HL-60 (cell line): ENCODE results near the gene WDR7.

Experiments used
- DNase-seq, 2 experiments: peaks; one replicate each; pipeline ENCODE4 v3.0.0-alpha.2; 2010 to 2020; ENCODE audit warnings: low read depth in 1 of 2, low spot score in 1 of 2
- H3K27ac ChIP-seq: fragments of 250-450 bp; sonication (Bioruptor Pico); replicated peaks from 2 replicates; pipeline ENCODE4 v1.5.1; 2020; ENCODE audit warnings: mild to moderate bottlenecking, moderate library complexity
- H3K27me3 ChIP-seq: fragments of 250-450 bp; sonication (Bioruptor Pico); 2 replicates; pipeline ENCODE4 v1.5.1; 2021; ENCODE audit warnings: mild to moderate bottlenecking, moderate library complexity; ENCODE audit not compliant: insufficient read depth, poor library complexity, severe bottlenecking
- H3K4me3 ChIP-seq: replicated peaks from 2 replicates; pipeline ENCODE4 v1.5.1; 2011; ENCODE audit warnings: mild to moderate bottlenecking, control low read depth, low read length; ENCODE audit not compliant: insufficient read depth
- GABPA ChIP-seq: IDR thresholded peaks from 2 replicates; pipeline ENCODE4 v1.6.1; 2012; ENCODE audit warnings: low read depth
- POLR2AphosphoS5 ChIP-seq: IDR thresholded peaks from 2 replicates; pipeline ENCODE4 v1.6.1; 2012; ENCODE audit warnings: low read depth
- REST ChIP-seq: IDR thresholded peaks from 2 replicates; pipeline ENCODE4 v1.6.1; 2012; ENCODE audit warnings: low read depth; ENCODE audit not compliant: insufficient replicate concordance
- SPI1 ChIP-seq: IDR thresholded peaks from 2 replicates; pipeline ENCODE4 v1.6.1; 2012; ENCODE audit warnings: low read depth, mild to moderate bottlenecking, borderline replicate concordance
- TF ChIP-seq, protein P1 (sequence below): IDR thresholded peaks from one replicate; pipeline ENCODE4 v1.5.1; 2011; ENCODE audit warnings: low read length, control low read depth, inconsistent platforms; ENCODE audit not compliant: insufficient read depth

The WDR7 gene

DNA sequence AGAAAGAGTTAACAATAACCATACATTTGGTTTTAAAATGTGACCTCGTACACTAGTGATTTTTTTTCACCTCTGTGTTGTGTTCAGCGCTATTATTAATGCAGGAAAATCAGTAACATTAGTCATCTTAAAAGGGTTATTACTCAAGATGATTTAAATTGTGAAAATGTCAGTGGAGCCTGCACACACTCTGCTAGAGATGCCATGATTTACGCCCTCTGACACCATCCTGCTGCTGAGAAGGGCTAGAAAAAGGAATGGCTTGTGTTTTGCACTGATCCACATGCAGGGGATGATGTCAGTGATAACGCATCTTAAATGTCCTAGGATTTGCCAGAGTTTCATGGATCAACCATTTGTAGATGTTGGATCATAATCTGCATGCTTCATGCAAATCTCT is 374.4 kb downstream of the WDR7 start:
- no peak for DNase-seq
- no peak for TF ChIP-seq REST
- no peak for TF ChIP-seq GABPA
- no peak for TF ChIP-seq POLR2AphosphoS5
- TF ChIP-seq, protein P1, sequence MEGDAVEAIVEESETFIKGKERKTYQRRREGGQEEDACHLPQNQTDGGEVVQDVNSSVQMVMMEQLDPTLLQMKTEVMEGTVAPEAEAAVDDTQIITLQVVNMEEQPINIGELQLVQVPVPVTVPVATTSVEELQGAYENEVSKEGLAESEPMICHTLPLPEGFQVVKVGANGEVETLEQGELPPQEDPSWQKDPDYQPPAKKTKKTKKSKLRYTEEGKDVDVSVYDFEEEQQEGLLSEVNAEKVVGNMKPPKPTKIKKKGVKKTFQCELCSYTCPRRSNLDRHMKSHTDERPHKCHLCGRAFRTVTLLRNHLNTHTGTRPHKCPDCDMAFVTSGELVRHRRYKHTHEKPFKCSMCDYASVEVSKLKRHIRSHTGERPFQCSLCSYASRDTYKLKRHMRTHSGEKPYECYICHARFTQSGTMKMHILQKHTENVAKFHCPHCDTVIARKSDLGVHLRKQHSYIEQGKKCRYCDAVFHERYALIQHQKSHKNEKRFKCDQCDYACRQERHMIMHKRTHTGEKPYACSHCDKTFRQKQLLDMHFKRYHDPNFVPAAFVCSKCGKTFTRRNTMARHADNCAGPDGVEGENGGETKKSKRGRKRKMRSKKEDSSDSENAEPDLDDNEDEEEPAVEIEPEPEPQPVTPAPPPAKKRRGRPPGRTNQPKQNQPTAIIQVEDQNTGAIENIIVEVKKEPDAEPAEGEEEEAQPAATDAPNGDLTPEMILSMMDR, result no peak
- TF ChIP-seq SPI1, result no peak
- Histone ChIP-seq H3K4me3 (no peak overlapping the region), H3K27ac (no peak overlapping the region), H3K27me3 (no peaks in the 10 kb centered on the region)

GRCh38 chr18:57026316-57026715 is 375.2 kb downstream of the WDR7 start:
- TF ChIP-seq POLR2AphosphoS5, result no peak
- TF ChIP-seq, protein P1, result no peak
- no peak for TF ChIP-seq GABPA
- no peak overlapping the region for H3K27ac ChIP-seq
- H3K4me3 ChIP-seq, result no peak overlapping the region
- DNase-seq, result no peak
- H3K27me3 ChIP-seq, result no peaks in the 10 kb centered on the region

- no peak for DNase-seq
- TF ChIP-seq GABPA (no peak), SPI1 (no peak), REST (no peak), POLR2AphosphoS5 (no peak)
- TF ChIP-seq, protein P1, result no peak
- H3K27ac ChIP-seq, result no peak overlapping the region
- H3K27me3 ChIP-seq, result no peaks in the 10 kb centered on the region
- H3K4me3 ChIP-seq, result no peak overlapping the region
These were observed 376.1 kb downstream of the WDR7 start for GRCh38 chr18:57027190-57027708.

DNA sequence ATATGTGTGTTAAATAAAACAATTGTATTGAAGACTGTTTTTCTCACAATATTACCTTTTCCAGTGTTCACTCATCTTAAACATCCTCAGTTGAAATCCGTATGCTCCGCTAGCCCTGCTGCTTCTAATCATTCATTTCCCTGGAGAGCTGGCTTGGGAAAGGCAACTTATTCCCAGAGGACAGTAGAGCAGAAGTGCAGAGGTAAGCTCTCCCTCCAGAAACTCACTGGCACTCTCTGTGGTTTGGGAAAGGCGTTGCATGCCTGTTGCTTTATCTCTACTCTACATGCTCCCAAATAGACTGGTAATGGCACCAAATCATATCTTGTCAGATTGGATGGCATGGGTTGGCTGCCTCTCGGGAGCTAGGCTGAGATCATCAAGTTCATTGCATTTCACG is 378.6 kb downstream of the WDR7 start:
- H3K27ac ChIP-seq, result no peak overlapping the region
- H3K4me3 ChIP-seq, result no peak overlapping the region
- H3K27me3 ChIP-seq, result no peaks in the 10 kb centered on the region
- no peak for DNase-seq
- no peak for TF ChIP-seq REST
- no peak for TF ChIP-seq POLR2AphosphoS5
- no peak for TF ChIP-seq GABPA
- no peak for TF ChIP-seq SPI1
- TF ChIP-seq, protein P1, result no peak
